Parathyroid adenoma (tissue), 2 donors: ENCODE measurements around the gene NTF3.

Experiments used
- H2AFZ ChIP-seq: fragments of 300-600 bp; sonication (generic); one replicate; pipeline ENCODE4 v1.7.0; 2017; ENCODE audit warnings: antibody characterized with exemption, mild to moderate bottlenecking
- H3K27ac ChIP-seq: fragments of 300-600 bp; sonication (generic); one replicate; pipeline ENCODE4 v1.7.0; 2017
- H3K27me3 ChIP-seq: fragments of 300-600 bp; sonication (generic); one replicate; pipeline ENCODE4 v1.7.0; 2017; ENCODE audit warnings: low read length; ENCODE audit not compliant: control insufficient read depth, insufficient read depth
- H3K36me3 ChIP-seq: fragments of 300-600 bp; sonication (generic); one replicate; pipeline ENCODE4 v1.7.0; 2017; ENCODE audit warnings: low read length; ENCODE audit not compliant: control insufficient read depth, insufficient read depth
- H3K4me1 ChIP-seq: fragments of 300-600 bp; sonication (generic); one replicate; pipeline ENCODE4 v1.7.0; 2017; ENCODE audit warnings: control low read depth
- H3K4me2 ChIP-seq: fragments of 300-600 bp; sonication (generic); one replicate; pipeline ENCODE4 v1.7.0; 2017; ENCODE audit warnings: low read length
- H3K4me3 ChIP-seq: fragments of 300-600 bp; sonication (generic); one replicate; pipeline ENCODE4 v1.7.0; 2017; ENCODE audit warnings: low read depth, low read length
- H3K79me2 ChIP-seq: fragments of 300-600 bp; sonication (generic); one replicate; pipeline ENCODE4 v1.7.0; 2017; ENCODE audit warnings: control low read depth
- H3K9ac ChIP-seq: fragments of 300-600 bp; sonication (generic); one replicate; pipeline ENCODE4 v1.7.0; 2017; ENCODE audit warnings: mild to moderate bottlenecking
- H3K9me3 ChIP-seq: fragments of 300-600 bp; sonication (generic); one replicate; pipeline ENCODE4 v1.7.0; 2017; ENCODE audit warnings: low read length; ENCODE audit not compliant: control insufficient read depth
- CTCF ChIP-seq: fragments of 300-600 bp; sonication (generic); IDR thresholded peaks from one replicate; pipeline ENCODE4 v1.7.0; 2017; ENCODE audit warnings: antibody characterized with exemption, mild to moderate bottlenecking
- donor health status: primary hyperparathyroidism.

NTF3 gene

GRCh38 chr12:5487948-5488625 lies 56.2 kb downstream of the NTF3 start:
- Histone ChIP-seq H3K36me3 (no peaks in the 10 kb centered on the region), H3K9me3 (no peaks in the 10 kb centered on the region), H3K4me3 (no peak overlapping the region), H3K27me3 (no peaks in the 10 kb centered on the region), H3K4me2 (no peak overlapping the region), H3K4me1 (no peaks in the 10 kb centered on the region), H3K9ac (no peak overlapping the region), H2AFZ (no peak overlapping the region), H3K27ac (no peak overlapping the region), H3K79me2 (no peaks in the 10 kb centered on the region)
- TF ChIP-seq CTCF = no peak

DNA sequence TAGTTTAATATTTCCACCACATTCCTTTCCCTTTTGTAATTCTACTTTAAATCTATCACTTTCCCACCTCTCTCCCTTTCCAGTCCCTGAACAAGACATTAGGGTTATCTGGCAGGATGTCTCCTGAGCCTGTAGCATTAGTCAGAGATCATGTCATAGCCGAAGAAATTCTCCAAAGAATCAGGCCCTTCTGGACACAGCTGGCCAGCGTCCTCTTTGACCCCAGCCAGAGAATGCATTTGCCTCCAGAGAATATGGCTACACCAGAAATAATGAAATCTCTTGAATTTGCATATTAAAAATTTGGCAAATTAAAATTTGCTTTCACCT lies 56.7 kb downstream of the NTF3 start:
- Histone ChIP-seq H3K4me3 (no peak overlapping the region), H3K9ac (no peak overlapping the region), H3K36me3 (no peaks in the 10 kb centered on the region)

GRCh38 chr12:5489017-5489416 lies 57.1 kb downstream of the NTF3 start:
- Histone ChIP-seq H3K27ac (no peak overlapping the region), H3K79me2 (no peaks in the 10 kb centered on the region), H3K4me1 (no peaks in the 10 kb centered on the region), H3K27me3 (no peaks in the 10 kb centered on the region), H3K4me3 (no peak overlapping the region), H3K9ac (no peak overlapping the region), H3K4me2 (no peak overlapping the region), H3K9me3 (no peaks in the 10 kb centered on the region), H2AFZ (no peak overlapping the region), H3K36me3 (no peaks in the 10 kb centered on the region)
- no peak for TF ChIP-seq CTCF

More for the DNA sequence above, 56.7 kb downstream of the NTF3 start:
- Histone ChIP-seq H3K27me3 (no peaks in the 10 kb centered on the region), H3K4me2 (no peak overlapping the region), H3K27ac (no peak overlapping the region), H2AFZ (no peak overlapping the region), H3K9me3 (no peaks in the 10 kb centered on the region), H3K79me2 (no peaks in the 10 kb centered on the region), H3K4me1 (no peaks in the 10 kb centered on the region)
- no peak for TF ChIP-seq CTCF

GRCh38 chr12:5489760-5490406 lies 58.0 kb downstream of the NTF3 start:
- no peak overlapping the region for H3K27ac ChIP-seq
- no peaks in the 10 kb centered on the region for H3K79me2 ChIP-seq
- H3K9ac ChIP-seq = no peak overlapping the region
- H3K27me3 ChIP-seq = no peaks in the 10 kb centered on the region
- no peak overlapping the region for H3K4me2 ChIP-seq
- H3K36me3 ChIP-seq = no peaks in the 10 kb centered on the region
- H3K4me3 ChIP-seq = no peak overlapping the region
- H3K9me3 ChIP-seq = no peaks in the 10 kb centered on the region
- H3K4me1 ChIP-seq = no peaks in the 10 kb centered on the region
- H2AFZ ChIP-seq = no peak overlapping the region
- no peak for TF ChIP-seq CTCF

GRCh38 chr12:5492562-5492961 lies 60.7 kb downstream of the NTF3 start:
- Histone ChIP-seq H3K36me3 (no peaks in the 10 kb centered on the region), H3K79me2 (no peaks in the 10 kb centered on the region), H3K27ac (no peak overlapping the region), H3K4me3 (no peak overlapping the region), H2AFZ (no peak overlapping the region), H3K9ac (no peak overlapping the region), H3K4me1 (no peaks in the 10 kb centered on the region), H3K27me3 (no peaks in the 10 kb centered on the region), H3K4me2 (no peak overlapping the region), H3K9me3 (no peaks in the 10 kb centered on the region)
- no peak for TF ChIP-seq CTCF
